HG03439 (cell line): ENCODE measurements around the gene ATP6V1C2.
"Not testable (repeated sequence)": the region's sequence is repeated elsewhere in the genome, so short reads cannot be mapped to it uniquely, and the experiment has no call there.

Experiments
- ATAC-seq: cut with Tn5 transposase; IDR thresholded peaks from one replicate; pipeline ENCODE4 v1.9.1; 2021; ENCODE audit warnings: mild to moderate bottlenecking, moderate library complexity; ENCODE audit not compliant: unreplicated experiment

The ATP6V1C2 gene

DNA sequence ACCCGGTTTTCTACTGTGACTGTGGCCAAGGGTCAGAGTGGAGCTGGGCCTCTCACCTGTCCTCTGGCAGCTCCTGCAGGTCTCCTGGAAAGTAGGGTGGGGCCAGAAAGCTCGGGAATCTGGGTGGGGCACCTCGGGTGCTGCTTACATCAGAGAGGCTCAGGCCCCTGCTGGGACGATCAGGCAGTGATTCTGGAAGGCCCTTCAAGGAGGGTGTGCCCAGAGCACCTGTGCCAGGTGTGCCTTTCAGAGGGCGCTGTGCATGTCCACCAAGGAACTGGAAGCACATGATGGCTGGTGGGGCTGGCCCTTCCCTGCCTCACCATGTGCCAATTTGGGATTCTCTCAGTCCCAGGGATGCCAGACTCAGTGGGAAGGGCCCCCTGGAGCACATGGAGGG lies 44.0 kb downstream of the ATP6V1C2 start:
- no peak for ATAC-seq

DNA sequence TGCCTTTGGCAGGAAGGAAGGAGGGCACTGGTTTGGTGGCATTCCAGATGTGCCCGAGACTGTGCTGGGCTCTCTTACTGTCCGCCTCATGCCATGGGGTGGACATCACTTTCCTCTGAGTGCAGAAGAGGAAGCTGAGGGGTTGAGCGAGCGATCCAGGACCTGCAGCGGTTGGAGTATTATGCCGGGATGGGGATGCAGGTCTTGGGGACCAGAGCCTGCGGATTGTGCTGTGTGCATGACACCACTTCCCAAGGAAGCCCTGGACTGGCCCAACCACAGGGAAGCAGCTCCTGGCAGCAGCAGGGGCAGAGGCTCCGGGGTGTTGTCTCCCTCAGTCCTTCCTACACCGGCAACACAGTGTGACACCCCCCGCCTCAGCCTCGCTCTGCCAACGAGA lies 44.5 kb downstream of the ATP6V1C2 start:
- no peak for ATAC-seq

DNA sequence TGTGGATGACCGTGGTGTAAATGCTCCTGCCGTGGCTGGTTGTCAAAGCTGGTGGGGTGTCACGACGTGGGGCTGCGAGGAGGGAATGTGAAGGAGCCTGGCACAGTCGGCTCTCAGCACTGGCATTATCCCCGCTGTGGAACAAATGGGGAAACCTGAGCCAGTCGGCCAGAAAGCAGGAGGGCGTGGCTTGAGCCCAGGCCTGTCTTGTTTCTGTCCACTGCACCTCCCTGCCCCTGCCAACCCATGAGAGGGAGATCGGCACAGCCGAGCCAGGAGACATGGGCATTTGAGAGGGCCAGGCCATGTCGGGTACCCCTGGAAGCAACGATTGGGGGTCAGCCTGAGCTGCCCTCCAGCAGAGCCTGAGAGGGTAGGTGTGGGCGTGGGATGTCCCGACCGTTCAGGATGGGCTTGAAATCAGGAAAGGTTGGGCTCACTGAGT lies 46.7 kb downstream of the ATP6V1C2 start:
- no peak for ATAC-seq

DNA sequence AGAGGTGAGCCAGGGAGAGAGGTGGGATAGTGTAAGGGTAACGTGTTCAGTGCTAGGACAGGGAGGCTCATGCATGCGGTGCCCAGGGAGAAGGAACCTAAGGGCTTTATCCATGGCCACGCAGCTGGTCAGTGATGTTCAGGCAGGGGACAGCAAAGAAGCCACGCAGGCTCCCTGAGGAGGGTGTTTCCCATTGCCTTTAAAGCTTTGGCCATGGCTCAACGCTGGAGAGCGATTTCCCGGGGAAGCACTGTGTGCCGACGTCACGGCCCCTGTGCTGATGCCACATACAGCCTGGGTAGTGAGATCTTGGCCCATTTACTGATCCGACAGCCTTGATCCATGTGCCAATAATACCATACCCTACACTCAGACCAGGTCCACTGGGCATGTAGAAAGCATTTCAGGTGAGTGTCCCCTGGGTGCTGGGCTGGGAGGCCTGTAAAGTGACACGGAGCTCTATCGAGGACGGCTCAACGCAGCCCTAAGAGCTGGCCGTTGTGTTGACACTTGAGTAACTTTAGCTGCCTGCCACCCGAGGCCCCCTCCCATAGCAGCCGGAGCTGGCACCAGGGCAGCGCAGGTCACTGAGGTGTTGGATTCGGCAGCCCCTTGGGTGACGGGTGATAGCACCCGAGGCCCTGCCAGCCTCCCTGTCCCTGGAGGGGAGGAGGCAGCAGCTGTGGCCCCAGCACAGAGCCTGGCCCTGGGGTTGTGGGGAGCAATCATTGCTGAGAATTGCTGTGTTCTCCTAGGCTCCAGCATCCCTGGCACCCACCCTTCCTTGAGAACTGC lies 49.7 kb downstream of the ATP6V1C2 start:
- no peak for ATAC-seq

DNA sequence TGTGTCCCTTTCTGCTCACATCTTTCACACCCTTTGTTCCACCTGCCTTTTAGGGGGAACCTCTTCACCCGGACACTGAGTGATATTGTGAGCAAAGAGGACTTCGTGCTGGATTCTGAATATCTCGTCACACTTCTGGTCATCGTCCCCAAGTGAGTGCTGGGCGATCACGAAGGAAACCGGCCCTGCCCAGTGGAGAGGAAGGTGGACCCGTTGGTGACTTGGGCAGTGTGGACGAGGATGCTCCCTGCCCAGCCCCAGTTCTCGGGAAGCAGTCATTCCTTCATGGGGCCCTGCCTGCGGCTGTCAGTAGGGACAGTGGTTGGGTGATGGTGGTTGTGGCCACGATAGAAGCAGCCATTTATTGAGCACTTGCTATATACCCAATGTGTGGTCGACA lies 50.4 kb downstream of the ATP6V1C2 start:
- no peak for ATAC-seq

DNA sequence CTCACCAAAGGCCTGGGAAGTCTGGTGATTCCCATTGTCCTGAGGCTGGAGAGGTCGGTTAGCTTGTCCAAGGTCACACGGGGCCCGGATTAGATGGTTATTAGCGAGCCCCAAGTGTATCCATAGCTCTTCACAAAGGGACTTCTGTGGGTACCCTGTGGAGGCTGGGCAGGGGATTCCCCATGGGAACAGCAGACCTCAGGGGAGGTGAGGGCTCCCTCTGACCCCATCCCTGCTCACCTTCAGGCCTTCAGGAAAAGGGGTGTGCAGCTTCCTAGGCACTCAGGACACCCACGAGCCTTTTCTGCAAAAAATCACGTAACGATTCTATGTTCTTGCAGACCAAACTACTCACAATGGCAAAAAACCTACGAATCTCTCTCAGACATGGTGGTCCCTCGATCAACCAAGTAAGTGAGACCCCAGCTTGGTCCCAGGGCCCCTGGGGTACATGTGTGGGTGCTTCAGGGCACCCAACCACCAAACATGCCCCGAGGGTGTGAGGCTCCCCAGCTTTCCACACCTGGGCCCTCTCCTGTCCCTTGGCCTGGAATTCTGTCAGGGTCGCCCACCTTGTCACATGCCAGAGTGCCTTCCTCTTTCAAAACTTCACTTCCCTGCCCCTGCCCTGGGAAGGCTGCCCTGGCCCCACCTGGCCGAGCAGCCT lies 50.9 kb downstream of the ATP6V1C2 start:
- no peak for ATAC-seq

DNA sequence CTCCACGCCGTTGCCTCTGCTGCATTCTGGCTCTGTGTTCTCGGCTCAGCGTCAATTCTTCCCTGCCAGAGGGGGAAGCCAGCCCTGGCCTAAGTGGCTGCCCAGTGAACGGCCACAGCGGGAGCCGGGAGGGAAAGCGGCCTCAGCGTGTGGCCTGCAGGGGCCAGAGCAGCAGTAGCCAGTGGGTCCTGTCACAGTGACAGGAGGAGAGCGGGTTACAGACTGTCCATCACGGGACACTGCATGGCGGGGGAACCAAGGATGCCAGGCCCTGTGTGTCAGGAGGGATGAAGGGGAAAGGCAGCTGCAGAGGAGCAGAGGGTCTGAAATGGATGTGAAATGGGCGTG lies 51.4 kb downstream of the ATP6V1C2 start:
- ATAC-seq: no peak

DNA sequence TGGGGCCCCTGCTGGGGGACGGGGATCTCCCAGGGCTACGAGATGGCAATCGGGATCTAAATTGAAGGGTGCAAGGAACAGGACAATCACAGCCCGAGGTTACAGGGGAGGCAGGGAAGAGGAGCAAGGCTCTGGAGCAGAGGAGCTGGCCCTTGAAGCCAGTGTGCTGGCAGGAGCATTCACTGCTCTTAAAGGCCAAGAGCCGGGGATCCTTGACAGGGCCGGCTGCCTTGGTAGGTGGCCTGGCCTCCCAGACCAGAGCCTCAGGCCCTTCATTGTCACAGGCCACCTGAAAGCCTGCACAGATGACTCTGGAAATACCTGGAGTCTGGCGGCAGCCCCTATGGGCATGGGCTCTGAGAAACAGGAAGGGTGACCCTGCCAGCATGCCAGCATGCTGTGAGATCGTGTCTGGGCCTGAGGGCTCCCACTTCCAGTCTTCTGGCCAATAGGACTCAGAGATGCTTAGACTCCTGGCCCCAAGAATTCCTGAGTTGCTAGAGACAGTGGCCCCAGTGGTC lies 52.5 kb downstream of the ATP6V1C2 start:
- no peak for ATAC-seq

DNA sequence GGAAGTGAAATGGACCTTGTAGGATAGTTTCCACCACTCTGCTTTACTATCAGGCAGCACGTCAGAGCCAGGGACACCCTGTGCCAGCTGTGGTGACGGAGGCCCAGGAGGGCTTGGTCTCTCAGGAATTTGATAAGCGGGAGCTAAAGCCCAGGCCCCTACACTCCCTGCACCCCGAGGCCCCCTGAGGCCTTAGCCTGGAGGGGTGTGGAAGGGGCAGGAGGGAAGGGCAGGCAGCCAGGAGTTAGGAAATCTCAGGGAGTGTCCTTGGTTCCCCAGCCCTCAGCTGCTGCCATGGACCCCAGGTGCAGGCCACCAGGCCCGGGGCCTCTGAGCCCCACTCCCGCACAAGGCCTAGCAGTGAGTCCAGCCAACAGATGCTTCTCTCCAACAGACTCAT lies 53.0 kb downstream of the ATP6V1C2 start:
- ATAC-seq: no peak

DNA sequence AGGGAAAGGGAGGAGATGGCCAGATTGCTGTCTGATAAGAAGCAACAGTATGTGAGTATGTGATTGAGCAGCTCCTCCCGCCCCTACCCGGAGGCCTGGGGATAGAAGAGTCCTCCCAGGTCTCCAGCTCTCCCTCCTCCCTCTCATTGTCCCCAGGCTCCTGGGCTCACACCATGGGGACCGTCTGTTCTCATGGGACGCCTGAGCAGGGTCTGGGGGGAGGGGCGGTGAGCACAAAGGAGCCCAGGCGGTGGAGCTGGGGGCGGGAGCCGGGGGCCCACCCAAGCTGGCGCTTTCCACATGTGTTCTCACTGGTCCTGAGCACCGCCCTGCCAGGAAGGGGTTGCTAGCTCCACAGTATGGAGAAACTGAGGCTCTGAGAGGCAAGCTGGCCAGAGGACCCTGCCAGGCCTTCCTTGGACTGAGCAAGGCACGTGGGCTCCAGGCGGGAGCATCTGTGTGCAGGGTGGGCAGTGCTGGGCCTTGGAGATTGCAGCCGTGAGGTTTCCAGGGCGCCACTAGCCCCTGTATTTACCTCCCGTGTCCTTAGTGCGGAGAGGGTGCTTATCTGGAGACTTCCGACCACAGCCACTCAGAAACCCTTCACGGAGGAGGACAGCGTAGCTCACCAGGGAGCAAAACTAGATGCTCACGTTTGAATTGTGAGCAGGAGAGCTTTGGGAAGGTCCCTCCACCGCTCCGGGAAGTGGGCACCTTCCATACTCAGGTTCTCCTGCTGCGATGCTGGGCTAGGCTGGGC lies 53.8 kb downstream of the ATP6V1C2 start:
- ATAC-seq: no peak

DNA sequence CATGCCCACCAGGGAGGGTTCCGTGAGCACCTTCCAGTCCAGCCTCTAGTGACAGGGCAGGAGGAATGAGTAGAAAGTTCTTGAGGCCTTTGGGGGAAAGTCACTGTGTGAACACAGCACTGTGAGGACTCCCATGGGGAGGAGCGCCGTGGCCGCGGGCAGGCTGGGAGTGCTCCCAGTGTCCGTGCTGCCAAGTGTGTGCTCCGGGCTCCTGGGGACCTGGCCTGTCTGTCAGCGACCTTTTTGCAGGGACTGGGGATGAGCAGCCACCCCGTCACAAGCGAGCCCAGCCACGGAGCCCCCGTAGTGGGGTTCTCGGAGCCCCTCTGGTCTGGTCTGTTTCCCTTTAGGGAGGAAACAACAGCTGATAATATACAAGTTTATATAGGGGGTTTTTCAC lies 54.4 kb downstream of the ATP6V1C2 start:
- ATAC-seq: no peak

DNA sequence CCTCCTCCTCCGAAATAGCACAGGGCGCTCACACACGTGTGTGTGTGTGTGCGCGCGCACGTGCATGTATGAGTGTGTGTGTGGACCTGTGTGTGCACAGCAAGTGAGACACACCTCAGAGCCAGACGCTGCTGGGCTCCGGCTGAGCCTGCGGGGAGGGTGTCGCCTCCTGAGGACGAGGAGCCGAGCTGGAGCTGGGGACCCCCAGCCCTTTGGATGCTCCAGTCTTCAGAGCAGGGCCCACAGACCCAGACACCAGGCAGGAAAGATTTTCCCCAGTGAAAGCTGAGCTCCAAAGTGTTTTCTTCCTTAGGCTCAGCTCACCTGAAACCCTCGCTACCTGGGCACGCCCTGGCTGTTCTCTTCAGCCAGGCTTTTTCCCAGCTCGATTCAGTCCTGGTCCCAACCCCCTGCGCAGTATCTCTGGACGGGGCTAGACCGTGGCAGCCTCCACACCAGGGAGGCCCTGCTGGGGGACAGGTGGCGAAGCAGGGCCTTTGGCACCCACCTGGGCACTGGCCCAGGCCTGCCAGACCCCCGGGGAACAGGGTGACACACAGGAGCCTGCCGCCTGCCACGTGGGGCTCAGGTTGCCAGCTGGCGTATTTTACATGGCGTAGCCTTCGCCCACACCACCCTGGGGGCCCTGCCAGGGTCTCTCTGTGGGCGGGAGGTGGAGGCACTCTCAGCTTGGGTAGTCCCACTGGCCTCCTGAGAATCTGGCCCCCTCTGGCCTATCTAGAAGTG lies 55.0 kb downstream of the ATP6V1C2 start:
- ATAC-seq: no peak

DNA sequence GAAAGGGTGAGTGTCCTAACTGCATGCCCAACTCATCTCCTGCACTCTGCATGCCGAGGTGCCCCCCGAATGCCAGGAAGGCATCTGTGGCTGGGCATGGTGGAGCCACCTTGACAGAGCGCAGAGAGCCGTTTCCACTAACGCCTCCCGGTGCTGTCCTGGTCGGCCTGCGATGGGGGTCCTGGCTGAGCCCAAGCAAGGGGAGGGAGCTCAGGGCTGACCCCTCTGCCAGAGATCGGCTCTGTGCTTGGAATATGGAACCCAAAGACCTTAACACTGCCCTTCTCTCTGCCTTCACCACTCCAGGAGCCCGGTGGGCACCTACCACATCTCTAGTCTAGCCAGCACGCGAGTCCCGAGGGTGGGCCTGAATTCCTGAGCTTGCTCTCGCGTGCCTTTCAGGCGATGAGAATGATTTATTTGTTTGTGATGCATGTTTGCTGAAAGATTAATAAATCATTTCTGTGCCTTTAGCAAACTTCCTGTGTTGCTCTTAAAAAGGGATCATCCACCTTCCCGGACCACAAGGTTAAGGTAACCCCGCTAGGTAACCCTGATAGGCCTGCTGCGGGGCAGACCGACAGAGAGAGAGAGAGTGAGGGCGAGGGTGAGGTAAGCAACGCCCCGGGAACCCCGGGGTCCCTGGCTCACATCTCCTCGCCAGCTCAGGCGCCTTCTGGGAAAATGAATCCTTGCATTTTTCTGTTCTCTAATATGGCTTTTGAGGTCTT lies 55.8 kb downstream of the ATP6V1C2 start:
- no peak for ATAC-seq

DNA sequence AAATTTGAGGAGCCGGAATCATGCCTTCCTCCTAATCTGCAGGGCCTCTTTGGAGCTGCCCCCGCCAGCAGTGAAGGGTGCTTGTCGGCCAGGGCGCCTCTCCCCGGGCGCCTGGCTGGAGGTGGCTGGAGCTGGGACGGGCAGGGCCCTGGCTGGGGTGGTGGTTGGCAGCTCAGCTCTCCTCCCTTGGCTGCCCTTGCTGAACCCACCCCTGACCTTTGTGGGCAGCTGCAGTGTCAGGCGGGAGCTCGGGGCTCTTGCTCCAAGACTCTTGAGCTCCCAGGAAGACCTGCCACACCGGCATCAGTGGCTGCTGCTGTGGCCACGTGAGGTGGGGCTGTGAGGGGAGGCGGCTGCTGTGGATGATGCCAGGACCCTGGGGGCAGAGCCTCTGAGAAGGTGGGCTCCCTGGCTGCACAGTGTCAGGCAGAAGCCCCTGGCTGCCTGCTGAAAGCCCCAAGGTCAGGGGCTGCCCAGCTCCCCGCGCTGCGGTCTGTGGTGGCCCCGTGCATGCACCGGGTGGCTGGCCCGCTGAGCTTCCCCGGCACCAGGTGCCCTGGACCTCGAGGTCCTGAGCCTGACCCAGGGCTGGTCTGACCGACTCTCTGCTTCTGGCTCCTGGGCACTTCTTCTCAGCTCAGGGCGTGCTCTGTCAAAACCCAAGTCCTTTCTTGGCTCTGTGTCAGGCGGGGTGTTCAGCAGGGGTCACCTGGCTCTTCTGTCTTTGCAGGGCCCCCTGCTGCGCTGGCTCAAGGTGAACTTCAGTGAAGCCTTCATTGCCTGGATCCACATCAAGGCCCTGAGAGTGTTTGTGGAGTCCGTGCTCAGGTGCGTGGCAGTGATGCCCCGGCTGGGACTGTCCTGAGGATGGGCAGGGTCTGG lies 56.7 kb downstream of the ATP6V1C2 start:
- no peak for ATAC-seq

DNA sequence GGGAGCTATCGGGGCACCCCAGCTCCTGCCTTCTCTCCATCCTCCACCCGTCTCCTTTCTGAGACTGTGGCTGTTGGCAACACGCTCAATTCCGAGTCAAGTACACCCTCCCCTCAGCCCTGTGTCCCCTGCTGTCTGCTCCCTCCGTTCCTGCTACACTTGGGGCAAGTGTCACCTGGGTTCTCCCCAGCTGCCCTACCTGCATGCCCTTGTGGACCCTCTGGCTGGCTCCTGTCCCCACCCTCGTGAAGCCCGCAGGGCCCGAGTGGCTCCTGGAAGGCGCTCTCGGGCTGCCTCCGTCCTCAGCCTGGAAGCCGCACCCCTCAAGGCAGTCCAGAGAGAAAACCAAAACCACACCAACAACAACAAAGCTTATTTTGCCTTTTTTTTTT lies 57.3 kb downstream of the ATP6V1C2 start:
- no peak for ATAC-seq

DNA sequence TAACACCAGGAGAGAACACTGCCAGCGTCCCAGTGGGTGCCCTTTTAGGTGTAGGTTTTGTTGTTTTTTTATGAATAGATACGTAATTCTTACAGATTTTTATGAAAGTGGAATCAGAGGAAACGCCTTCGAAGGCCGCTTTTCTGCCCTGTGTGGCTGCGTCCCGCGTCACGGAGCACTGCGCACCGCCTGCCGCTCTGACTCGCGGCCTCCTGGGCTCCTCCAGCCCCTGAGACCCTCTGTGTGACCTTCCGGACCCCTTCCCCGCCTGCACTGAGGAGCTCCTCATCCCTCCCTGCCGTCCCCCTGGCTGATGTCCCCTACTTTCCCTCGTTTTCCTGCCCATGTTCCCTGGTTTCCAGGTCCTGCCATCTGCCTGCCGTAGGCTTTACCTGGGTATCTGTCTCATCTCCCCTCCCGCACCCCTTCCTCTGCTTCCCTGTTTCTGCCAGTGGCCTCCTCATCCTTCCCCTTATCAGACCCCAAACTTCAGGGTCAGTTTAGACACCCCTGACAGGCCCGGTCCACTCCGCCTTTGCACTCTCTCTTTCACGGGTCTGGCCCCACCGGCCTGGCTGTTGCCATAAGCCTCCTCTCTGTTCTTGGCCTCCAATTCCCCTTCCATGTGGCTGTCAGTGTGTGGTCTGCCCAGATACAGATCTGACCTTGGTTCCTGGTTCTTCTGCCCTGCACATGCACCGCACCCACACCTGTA lies 58.5 kb downstream of the ATP6V1C2 start:
- no peak for ATAC-seq

DNA sequence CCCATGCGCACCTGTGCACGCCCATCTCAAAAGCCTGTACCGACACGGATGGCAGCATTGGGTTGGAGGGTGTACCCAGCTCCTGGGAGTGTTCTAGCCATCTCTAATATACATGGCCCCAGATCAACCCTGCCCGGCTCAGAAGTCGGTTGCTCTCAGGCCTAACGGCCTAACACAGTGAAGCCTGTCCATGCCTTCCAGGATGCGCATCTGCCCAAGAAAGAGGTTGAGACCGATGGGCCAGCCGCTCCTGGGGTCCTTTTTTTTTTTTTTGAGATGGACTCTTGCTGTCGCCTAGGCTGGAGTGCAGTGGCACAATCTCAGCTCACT lies 59.0 kb downstream of the ATP6V1C2 start:
- ATAC-seq: no peak

DNA sequence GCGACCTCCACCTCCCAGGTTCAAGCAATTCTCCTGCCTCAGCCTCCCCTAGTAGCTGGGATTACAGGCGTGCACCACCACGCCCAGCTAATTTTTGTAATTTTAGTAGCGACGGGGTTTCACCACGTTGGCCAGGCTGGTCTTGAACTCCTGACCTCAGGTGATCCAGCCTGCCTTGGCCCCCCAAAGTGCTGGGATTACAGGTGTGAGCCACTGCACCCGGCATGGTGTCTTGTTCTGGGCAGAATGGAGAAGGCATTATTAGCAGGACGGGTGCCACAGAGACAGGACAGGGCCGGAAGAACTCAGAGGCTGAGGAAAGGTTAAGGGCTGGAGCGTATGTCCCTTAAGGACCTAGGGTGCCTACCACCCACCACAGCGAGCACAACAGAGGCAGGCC lies 59.4 kb downstream of the ATP6V1C2 start:
- ATAC-seq: not testable (repeated sequence)

DNA sequence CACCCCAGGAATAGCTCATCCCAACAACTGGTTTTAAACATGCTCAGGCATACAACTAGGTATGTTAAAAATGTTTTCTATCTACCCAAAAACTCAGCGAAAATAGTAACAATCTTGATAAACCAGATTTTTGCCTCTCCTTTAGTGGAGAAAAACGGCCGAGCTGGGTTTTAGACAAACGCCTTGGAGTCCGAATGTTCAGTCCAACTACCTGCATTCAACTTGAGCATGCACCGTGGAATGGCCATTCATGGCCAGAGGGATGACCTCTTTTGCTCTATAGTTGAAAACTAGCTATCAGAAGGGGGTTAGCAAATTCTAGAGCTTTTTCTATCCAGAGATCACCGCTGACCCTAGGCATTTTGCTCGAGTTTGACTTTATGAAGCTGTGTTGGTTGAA lies 60.3 kb downstream of the ATP6V1C2 start:
- ATAC-seq: no peak
